ENCODE data around the gene NTRK2.

DNA sequence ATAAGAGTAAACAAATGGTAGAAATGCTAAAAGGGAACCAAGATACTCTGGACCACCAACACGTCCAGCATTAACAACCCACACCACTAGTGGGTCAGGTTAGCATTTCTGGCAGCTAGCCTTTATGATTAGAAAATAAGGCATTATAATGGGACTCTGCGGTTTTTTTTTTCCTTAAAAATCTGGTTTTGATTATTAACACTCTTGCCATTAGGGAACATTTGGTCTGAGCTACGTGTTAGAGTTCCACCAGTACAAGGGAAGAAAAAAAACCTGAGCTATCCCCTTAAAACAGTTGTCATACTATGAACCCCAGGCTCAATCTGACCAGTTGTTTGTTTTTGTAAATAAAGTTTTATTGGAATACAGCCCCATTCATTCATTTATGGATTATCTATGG lies 110.4 kb downstream of the NTRK2 start:
- TF ChIP-seq, protein P1, sequence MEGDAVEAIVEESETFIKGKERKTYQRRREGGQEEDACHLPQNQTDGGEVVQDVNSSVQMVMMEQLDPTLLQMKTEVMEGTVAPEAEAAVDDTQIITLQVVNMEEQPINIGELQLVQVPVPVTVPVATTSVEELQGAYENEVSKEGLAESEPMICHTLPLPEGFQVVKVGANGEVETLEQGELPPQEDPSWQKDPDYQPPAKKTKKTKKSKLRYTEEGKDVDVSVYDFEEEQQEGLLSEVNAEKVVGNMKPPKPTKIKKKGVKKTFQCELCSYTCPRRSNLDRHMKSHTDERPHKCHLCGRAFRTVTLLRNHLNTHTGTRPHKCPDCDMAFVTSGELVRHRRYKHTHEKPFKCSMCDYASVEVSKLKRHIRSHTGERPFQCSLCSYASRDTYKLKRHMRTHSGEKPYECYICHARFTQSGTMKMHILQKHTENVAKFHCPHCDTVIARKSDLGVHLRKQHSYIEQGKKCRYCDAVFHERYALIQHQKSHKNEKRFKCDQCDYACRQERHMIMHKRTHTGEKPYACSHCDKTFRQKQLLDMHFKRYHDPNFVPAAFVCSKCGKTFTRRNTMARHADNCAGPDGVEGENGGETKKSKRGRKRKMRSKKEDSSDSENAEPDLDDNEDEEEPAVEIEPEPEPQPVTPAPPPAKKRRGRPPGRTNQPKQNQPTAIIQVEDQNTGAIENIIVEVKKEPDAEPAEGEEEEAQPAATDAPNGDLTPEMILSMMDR (conservative IDR thresholded peaks at IDR 0.05; ENCODE audit: low read length), result no peak
- TF ChIP-seq EZH2phosphoT487 (IDR thresholded peaks at IDR 0.05; ENCODE audit: borderline replicate concordance), result no peak

All from Loucy (cell line).